Activated naive CD4-positive, alpha-beta T cell treated with anti-CD3 and anti-CD28 coated beads for 36 hours (primary cell): Measurements from ENCODE around the gene ASF1B. TPM values are rescaled to one million over a fixed set of nuclear protein-coding genes. Genes with fewer than 3 reads are reported as not detected.
A peak's percentile ranks its signal among the peaks of the same experiment; 100 is the strongest.

Experiments
- CTCF ChIA-PET: fragments of 350-600 bp; sonication (Branson Sonifier 250); formaldehyde crosslinking; loops from one replicate; lab custom pipeline; 2021; ENCODE audit warnings: antibody characterized with exemption; lab: Charles Lee
- DNase-seq: peaks from one replicate; pipeline ENCODE4 v3.0.0-alpha.2; 2020
- H3K27ac Mint-ChIP-seq: one replicate; pipeline ENCODE4 v1.8.0; 2021; ENCODE audit warnings: mild to moderate bottlenecking, mixed read lengths
- H3K27me3 Mint-ChIP-seq: one replicate; pipeline ENCODE4 v1.8.0; 2021; ENCODE audit warnings: low read depth, mixed read lengths
- H3K36me3 Mint-ChIP-seq: one replicate; pipeline ENCODE4 v1.8.0; 2021; ENCODE audit warnings: low read depth, mixed read lengths
- H3K4me1 Mint-ChIP-seq: one replicate; pipeline ENCODE4 v1.8.0; 2021; ENCODE audit warnings: low read depth, mixed read lengths
- H3K4me3 Mint-ChIP-seq: one replicate; pipeline ENCODE4 v1.8.0; 2021; ENCODE audit warnings: mild to moderate bottlenecking, moderate library complexity, mixed read lengths
- H3K9me3 Mint-ChIP-seq: one replicate; pipeline ENCODE4 v1.8.0; 2021; ENCODE audit warnings: mixed read lengths
- intact Hi-C: fragments of 100-400 bp; cut with micrococcal nuclease; formaldehyde crosslinking; loops from one replicate; pipeline ENCODE4 v1.15.1; 2023
- total RNA-seq, 2 experiments: library from RNA; stranded (reverse); gene quantifications; one replicate each; pipeline ENCODE4 v1.2.3, GENCODE V29; 2021

The ASF1B gene
- total RNA-seq, 2 experiments from 2014 or later, result 54.7 to 56.6 TPM

- intact Hi-C loops, result loop anchor here (2.0 kb wide), 1 partner anchor 39 kb away; no protein-coding TSS in a partner anchor
- Mint-ChIP-seq H3K36me3 (no peaks in the 10 kb centered on the region), H3K4me3 (no peak overlapping the region), H3K4me1 (peaks cover 51% of the 10 kb centered on the region), H3K27me3 (no peaks in the 10 kb centered on the region), H3K9me3 (no peaks in the 10 kb centered on the region), H3K27ac (no peak overlapping the region)
- CTCF ChIA-PET, result interaction anchor here (1.0 to 2.1 kb wide), 11 partner anchors 12 to 211 kb away, joined by 3 to 8 read pairs (median 4); no protein-coding TSS in a partner anchor
- peak; percentile 46 for DNase-seq
Observed at GRCh38 chr19:14113762-14114414, 22.5 kb downstream of the ASF1B start.

GRCh38 chr19:14112809-14113385, 23.5 kb downstream of the ASF1B start:
- no peak overlapping the region for H3K4me3 Mint-ChIP-seq

GRCh38 chr19:14112051-14112808, 24.2 kb downstream of the ASF1B start:
- Mint-ChIP-seq H3K36me3 (no peaks in the 10 kb centered on the region), H3K27me3 (no peaks in the 10 kb centered on the region), H3K9me3 (no peaks in the 10 kb centered on the region), H3K27ac (no peak overlapping the region), H3K4me3 (no peak overlapping the region), H3K4me1 (peaks cover 45% of the 10 kb centered on the region)
- CTCF ChIA-PET, result interaction anchor here (1.5 to 1.6 kb wide), 2 partner anchors 11 to 25 kb away, joined by 3 to 4 read pairs; no protein-coding TSS in a partner anchor
- intact Hi-C loops, result no loop called here
- DNase-seq, result no peak

More at GRCh38 chr19:14112809-14113385, 23.5 kb downstream of the ASF1B start:
- DNase-seq, result no peak
- Mint-ChIP-seq H3K9me3 (no peaks in the 10 kb centered on the region), H3K4me1 (peaks cover 45% of the 10 kb centered on the region), H3K27ac (peak overlapping the region; percentile 30), H3K27me3 (no peaks in the 10 kb centered on the region), H3K36me3 (no peaks in the 10 kb centered on the region)
- CTCF ChIA-PET, result interaction anchor here (1.5 to 1.7 kb wide), 3 partner anchors 10 to 210 kb away, joined by 3 to 8 read pairs (median 4); no protein-coding TSS in a partner anchor
- intact Hi-C loops, result no loop called here

GRCh38 chr19:14111486-14111885, 24.9 kb downstream of the ASF1B start:
- Mint-ChIP-seq H3K27me3 (no peaks in the 10 kb centered on the region), H3K9me3 (no peaks in the 10 kb centered on the region), H3K27ac (no peak overlapping the region), H3K4me3 (no peak overlapping the region), H3K4me1 (peaks cover 40% of the 10 kb centered on the region), H3K36me3 (no peaks in the 10 kb centered on the region)
- no peak for DNase-seq
- intact Hi-C loops, result no loop called here
- CTCF ChIA-PET, result interaction anchor here (1.5 kb wide), 1 partner anchor 12 kb away, joined by 4 read pairs; no protein-coding TSS in a partner anchor

- no peak overlapping the region for H3K27ac Mint-ChIP-seq
- no peak for DNase-seq
- H3K27me3 Mint-ChIP-seq, result no peaks in the 10 kb centered on the region
- H3K4me3 Mint-ChIP-seq, result no peak overlapping the region
- CTCF ChIA-PET, result interaction anchor here (1.2 kb wide), 1 partner anchor 62 kb away, joined by 3 read pairs; no protein-coding TSS in a partner anchor
- no peaks in the 10 kb centered on the region for H3K9me3 Mint-ChIP-seq
- H3K36me3 Mint-ChIP-seq, result peaks cover 1% of the 10 kb centered on the region
- peaks cover 31% of the 10 kb centered on the region for H3K4me1 Mint-ChIP-seq
- intact Hi-C loops, result no loop called here
Observed at GRCh38 chr19:14110650-14111049, 25.7 kb downstream of the ASF1B start.

- intact Hi-C loops, result no loop called here
- H3K27me3 Mint-ChIP-seq, result no peaks in the 10 kb centered on the region
- H3K36me3 Mint-ChIP-seq, result peaks cover 2% of the 10 kb centered on the region
- H3K9me3 Mint-ChIP-seq, result no peaks in the 10 kb centered on the region
- CTCF ChIA-PET, result interaction anchor here (0.6 to 1.6 kb wide), 3 partner anchors 15 to 246 kb away, joined by 4 to 7 read pairs (median 6); partner anchors contain the start of gene ASF1B
- H3K4me1 Mint-ChIP-seq, result peaks cover 12% of the 10 kb centered on the region
- no peak for DNase-seq
- no peak overlapping the region for H3K4me3 Mint-ChIP-seq
- H3K27ac Mint-ChIP-seq, result no peak overlapping the region
Observed at GRCh38 chr19:14107581-14108461, 28.6 kb downstream of the ASF1B start.

- DNase-seq, result no peak
- no peaks in the 10 kb centered on the region for H3K27me3 Mint-ChIP-seq
- peaks cover 2% of the 10 kb centered on the region for H3K36me3 Mint-ChIP-seq
- no peaks in the 10 kb centered on the region for H3K9me3 Mint-ChIP-seq
- intact Hi-C loops, result no loop called here
- no peak overlapping the region for H3K27ac Mint-ChIP-seq
- CTCF ChIA-PET, result interaction anchor here (1.6 kb wide), 1 partner anchor 30 kb away, joined by 6 read pairs; the partner anchor contains the start of gene ASF1B
- no peak overlapping the region for H3K4me3 Mint-ChIP-seq
- peaks cover 4% of the 10 kb centered on the region for H3K4me1 Mint-ChIP-seq
Observed at GRCh38 chr19:14106840-14107239, 29.5 kb downstream of the ASF1B start.

GRCh38 chr19:14105680-14106079, 30.7 kb downstream of the ASF1B start:
- intact Hi-C loops, result no loop called here
- CTCF ChIA-PET, result interaction anchor here (1.2 kb wide), 1 partner anchor 9 kb away, joined by 3 read pairs; no protein-coding TSS in a partner anchor
- no peak for DNase-seq
- Mint-ChIP-seq H3K9me3 (no peaks in the 10 kb centered on the region), H3K36me3 (peaks cover 3% of the 10 kb centered on the region), H3K27me3 (no peaks in the 10 kb centered on the region), H3K4me1 (no peaks in the 10 kb centered on the region), H3K4me3 (no peak overlapping the region), H3K27ac (no peak overlapping the region)

GRCh38 chr19:14103310-14103709, 33.1 kb downstream of the ASF1B start:
- Mint-ChIP-seq H3K9me3 (no peaks in the 10 kb centered on the region), H3K4me1 (no peaks in the 10 kb centered on the region), H3K4me3 (no peak overlapping the region), H3K36me3 (peaks cover 4% of the 10 kb centered on the region), H3K27ac (no peak overlapping the region), H3K27me3 (no peaks in the 10 kb centered on the region)
- CTCF ChIA-PET, result no interaction called here
- no peak for DNase-seq
- intact Hi-C loops, result no loop called here

- H3K27me3 Mint-ChIP-seq, result no peaks in the 10 kb centered on the region
- H3K9me3 Mint-ChIP-seq, result no peaks in the 10 kb centered on the region
- H3K4me3 Mint-ChIP-seq, result no peak overlapping the region
- H3K4me1 Mint-ChIP-seq, result no peaks in the 10 kb centered on the region
- peaks cover 4% of the 10 kb centered on the region for H3K36me3 Mint-ChIP-seq
- no peak for DNase-seq
- H3K27ac Mint-ChIP-seq, result peak overlapping the region; percentile 13
- CTCF ChIA-PET, result interaction anchor here (0.6 to 1.4 kb wide), 2 partner anchors 12 to 242 kb away, joined by 3 to 5 read pairs; no protein-coding TSS in a partner anchor
- intact Hi-C loops, result no loop called here
Observed at GRCh38 chr19:14102756-14103155, 33.6 kb downstream of the ASF1B start.

- no peak overlapping the region for H3K27ac Mint-ChIP-seq
- no peaks in the 10 kb centered on the region for H3K4me1 Mint-ChIP-seq
- intact Hi-C loops, result no loop called here
- CTCF ChIA-PET, result interaction anchor here (0.6 to 1.4 kb wide), 2 partner anchors 13 to 242 kb away, joined by 3 to 5 read pairs; no protein-coding TSS in a partner anchor
- H3K9me3 Mint-ChIP-seq, result no peaks in the 10 kb centered on the region
- H3K36me3 Mint-ChIP-seq, result peaks cover 4% of the 10 kb centered on the region
- DNase-seq, result no peak
- no peak overlapping the region for H3K4me3 Mint-ChIP-seq
- H3K27me3 Mint-ChIP-seq, result no peaks in the 10 kb centered on the region
Observed at GRCh38 chr19:14102102-14102696, 34.2 kb downstream of the ASF1B start.
